Measurements from ENCODE around the gene GFM1.
A peak's percentile ranks its signal among the peaks of the same experiment; 100 is the strongest.

The GFM1 gene

DNA sequence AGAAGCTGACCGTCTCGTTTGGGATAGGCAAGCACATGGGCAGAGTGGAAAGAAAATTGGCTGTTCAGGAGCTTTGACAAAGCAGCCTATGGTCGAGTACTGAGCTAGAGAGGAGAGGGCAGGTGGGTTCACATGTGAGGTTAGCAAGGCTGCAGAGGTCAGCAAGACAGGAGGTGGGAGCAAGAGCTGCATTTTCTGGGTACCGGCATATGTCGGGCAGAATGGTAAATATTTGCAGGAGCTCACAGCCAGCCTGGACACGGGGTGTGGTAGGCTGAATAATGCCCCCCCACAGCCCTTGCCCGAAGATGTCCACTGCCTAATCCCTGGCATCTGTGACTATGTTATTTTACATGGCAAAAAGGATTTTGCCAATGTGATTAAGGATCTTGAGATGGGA lies 79.7 kb downstream of the GFM1 start:
- FAIRE-seq (no peak), DNase-seq (ENCODE audit: insufficient read length, low spot score) (no peak)

- DNase-seq (ENCODE audit: insufficient read length, low spot score) (peak; percentile 66), FAIRE-seq (no peak)
These were observed 81.2 kb downstream of the GFM1 start for GRCh38 chr3:158725348-158726011.

GRCh38 chr3:158727206-158728060 lies 83.1 kb downstream of the GFM1 start:
- peak; percentile 58 for DNase-seq (ENCODE audit: insufficient read length, low spot score)
- FAIRE-seq, result peak; percentile 46

DNA sequence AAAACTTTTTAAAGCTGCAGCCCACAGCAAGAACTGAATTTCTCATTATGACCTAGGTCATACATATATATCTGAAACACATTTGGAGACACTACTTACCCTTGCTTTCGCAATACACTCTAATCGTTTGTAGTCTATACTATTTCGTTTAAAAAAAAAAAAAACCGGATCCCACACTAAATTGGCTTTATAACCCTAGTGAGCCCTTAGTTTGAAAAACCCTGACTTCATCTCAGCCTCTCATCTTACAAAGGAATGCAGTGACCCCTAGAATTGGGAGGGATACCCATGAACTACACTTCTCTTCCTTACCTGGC lies 83.7 kb downstream of the GFM1 start:
- DNase-seq (ENCODE audit: insufficient read length, low spot score) (no peak), FAIRE-seq (no peak)

GRCh38 chr3:158728851-158729250 lies 84.5 kb downstream of the GFM1 start:
- DNase-seq (ENCODE audit: insufficient read length, low spot score) (no peak), FAIRE-seq (no peak)

GRCh38 chr3:158731486-158731885 lies 87.2 kb downstream of the GFM1 start:
- FAIRE-seq, result no peak

GRCh38 chr3:158731938-158732855 lies 87.9 kb downstream of the GFM1 start, which contains the start of gene RARRES1:
Gene RARRES1, minus strand, starts transcription at chr3:158732457. Its CDS starts 42 bp downstream, at chr3:158732415.
- peak; percentile 16 for FAIRE-seq
- DNase-seq (ENCODE audit: insufficient read length, low spot score), result peak; percentile 28

More at GRCh38 chr3:158731486-158731885, 87.2 kb downstream of the GFM1 start:
- no peak for DNase-seq (ENCODE audit: insufficient read length, low spot score)

- FAIRE-seq (no peak), DNase-seq (ENCODE audit: insufficient read length, low spot score) (no peak)
These were observed 88.5 kb downstream of the GFM1 start for GRCh38 chr3:158732856-158733200.

DNA sequence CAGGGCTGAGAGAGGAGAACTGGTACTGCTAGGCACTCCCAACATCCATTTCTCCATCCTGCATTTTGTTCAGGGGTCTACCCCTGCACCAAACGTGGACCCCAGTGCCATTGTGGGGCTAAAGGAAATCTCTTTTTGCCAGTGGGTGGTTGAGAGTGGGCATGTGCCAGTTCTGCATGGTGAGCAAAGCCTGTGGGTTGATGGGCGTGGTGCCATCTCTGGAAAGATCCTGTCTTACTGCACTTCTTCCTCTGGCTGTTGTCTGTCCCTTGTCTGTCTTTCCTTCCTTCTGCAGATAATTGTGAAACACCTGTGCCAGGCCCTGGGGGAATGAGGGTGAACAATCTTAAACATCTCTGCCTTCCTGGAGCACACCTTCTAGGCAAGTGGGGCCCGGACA lies 89.3 kb downstream of the GFM1 start:
- DNase-seq (ENCODE audit: insufficient read length, low spot score) (no peak), FAIRE-seq (no peak)

DNA sequence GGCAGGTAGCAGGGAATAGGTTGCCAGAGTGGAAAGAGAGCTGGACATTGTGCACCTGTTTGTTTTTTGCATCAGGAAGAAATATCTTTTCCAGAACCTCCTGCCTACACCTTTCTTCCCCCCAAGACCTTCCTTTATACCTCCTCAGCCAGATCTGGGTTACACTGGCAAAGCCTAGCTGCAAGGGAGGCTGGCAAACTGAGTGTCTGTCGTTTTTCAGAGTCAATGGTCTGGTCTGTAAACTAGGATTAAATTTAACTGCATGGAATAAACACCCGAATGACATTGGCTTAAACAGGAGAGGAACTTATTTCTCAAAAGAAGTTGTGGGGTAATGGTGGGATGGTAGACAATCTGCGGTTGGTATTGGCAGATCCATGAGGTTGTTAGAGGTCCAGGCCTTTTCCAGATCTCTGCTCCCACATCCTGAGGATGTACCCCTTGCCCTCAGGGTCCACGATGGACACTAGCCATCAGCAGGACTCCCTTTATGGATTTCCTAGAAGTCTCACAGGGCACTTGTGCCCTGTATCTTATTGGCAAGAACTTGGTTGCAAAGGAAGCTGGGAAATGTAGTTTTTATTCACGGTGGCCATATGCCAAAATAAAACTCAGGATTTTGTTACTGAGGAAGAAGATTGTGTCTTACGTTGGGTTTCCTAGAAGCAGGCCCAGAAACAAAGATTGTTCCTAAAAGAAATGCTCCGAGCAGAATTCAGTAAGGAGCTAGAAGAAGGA lies 91.1 kb downstream of the GFM1 start:
- DNase-seq (ENCODE audit: insufficient read length, low spot score) (no peak), FAIRE-seq (no peak)

- FAIRE-seq, result no peak
- DNase-seq (ENCODE audit: insufficient read length, low spot score), result no peak
These were observed 93.1 kb downstream of the GFM1 start for GRCh38 chr3:158737410-158737809.

DNA sequence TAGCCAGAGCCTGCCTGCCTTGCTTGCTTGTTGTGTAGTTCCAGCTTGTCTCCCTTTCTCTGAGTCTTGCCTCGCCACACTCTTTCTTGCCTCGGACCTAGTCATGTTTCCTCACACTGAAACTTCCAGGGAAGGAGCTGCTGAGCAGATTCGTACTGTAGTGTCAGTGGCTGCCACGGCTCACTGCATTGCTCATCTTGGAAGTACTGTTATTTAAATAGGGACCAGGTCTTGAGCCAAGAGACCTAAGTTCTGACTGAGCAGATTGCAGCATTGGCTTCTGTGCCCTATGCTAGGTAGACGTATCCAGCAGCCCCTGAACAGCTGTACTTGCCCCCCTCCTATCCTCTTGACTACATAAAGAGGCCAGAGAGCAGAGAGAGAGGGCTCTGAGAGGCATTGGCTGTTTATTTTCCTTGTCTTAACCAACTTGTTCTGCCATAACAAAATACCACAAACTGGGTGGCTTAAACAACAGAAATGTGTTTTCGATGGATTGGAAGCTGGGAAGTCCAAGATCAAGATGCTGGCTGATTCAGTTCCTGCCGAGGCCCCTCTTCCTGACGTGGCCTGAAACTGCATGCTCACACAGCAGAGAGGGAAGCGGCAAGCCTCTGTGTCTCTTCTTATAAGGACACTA lies 93.8 kb downstream of the GFM1 start:
- DNase-seq (ENCODE audit: insufficient read length, low spot score) (no peak), FAIRE-seq (no peak)

GRCh38 chr3:158738653-158739052 lies 94.3 kb downstream of the GFM1 start:
- DNase-seq (ENCODE audit: insufficient read length, low spot score) (no peak), FAIRE-seq (no peak)

DNA sequence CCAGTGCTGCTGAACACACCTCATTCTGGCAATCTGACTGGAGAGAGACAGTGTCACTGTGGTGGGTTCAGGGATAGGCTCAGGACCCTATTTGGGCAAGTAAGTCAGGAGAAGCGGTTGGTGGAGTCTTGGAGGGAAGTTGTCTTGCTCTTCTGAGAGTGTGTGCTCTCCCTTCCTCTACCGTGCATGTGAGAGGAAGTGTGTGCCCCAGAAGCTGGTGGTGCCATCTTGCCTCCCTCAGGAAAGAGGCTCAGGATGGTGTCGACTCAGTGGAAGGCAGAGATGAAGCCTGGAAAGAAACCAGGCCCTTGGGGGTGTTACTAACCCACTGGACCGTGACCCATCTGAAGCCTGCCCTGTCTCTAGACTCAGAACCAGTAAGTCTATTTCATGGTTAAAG lies 94.8 kb downstream of the GFM1 start:
- no peak for FAIRE-seq
- no peak for DNase-seq (ENCODE audit: insufficient read length, low spot score)

DNA sequence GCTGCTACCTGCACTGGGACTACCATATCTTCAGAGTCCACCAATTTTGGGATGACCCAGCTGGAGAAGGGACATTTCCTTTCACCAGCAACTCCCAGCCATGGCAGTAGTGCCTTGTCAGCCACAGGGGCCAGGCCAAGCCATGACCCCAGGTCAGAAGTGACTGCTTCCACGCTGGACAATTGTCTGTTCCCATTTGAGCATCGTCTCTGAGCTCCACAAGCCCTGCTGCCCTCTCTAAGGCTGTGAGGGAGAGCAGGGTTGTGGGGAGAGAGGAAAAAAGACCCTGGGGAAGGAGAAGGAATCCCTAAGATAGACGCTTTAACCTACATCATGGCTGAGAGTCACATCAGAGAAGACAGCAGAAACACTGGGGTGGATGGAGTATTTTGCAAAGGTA lies 95.3 kb downstream of the GFM1 start:
- FAIRE-seq, result no peak

More for the DNA sequence above, 95.3 kb downstream of the GFM1 start:
- no peak for DNase-seq (ENCODE audit: insufficient read length, low spot score)

All from HTR-8/SVneo (cell line).